Calu3 (cell line): ENCODE data around the gene CHTF8. TPM values are rescaled to one million over a fixed set of nuclear protein-coding genes. Genes with fewer than 3 reads are reported as not detected.

Experiments
- BruUV-seq: library from RNA; stranded (reverse); fragments of 400-500 nt; replicated peaks from 2 replicates; lab custom pipeline; 2021; lab: Mats Ljungman, UMichigan
- CTCF ChIA-PET: fragments of 300-600 bp; sonication (Branson Sonifier 250); formaldehyde crosslinking; loops from one replicate; lab custom pipeline; 2022; ENCODE audit warnings: antibody characterized with exemption; lab: Charles Lee
- DNase-seq: peaks from one replicate; pipeline ENCODE4 v3.0.0; 2022
- H3K27ac Mint-ChIP-seq: one replicate; pipeline ENCODE4 v1.8.0; 2022; ENCODE audit warnings: mixed read lengths; ENCODE audit not compliant: unreplicated experiment
- H3K27me3 Mint-ChIP-seq: one replicate; pipeline ENCODE4 v1.8.0; 2022; ENCODE audit warnings: mixed read lengths; ENCODE audit not compliant: unreplicated experiment
- H3K36me3 Mint-ChIP-seq: one replicate; pipeline ENCODE4 v1.8.0; 2022; ENCODE audit warnings: mild to moderate bottlenecking, moderate library complexity, mixed read lengths; ENCODE audit not compliant: insufficient read depth, unreplicated experiment
- H3K4me1 Mint-ChIP-seq: one replicate; pipeline ENCODE4 v1.8.0; 2022; ENCODE audit warnings: mild to moderate bottlenecking, low read depth, mixed read lengths; ENCODE audit not compliant: unreplicated experiment
- H3K4me3 Mint-ChIP-seq: one replicate; pipeline ENCODE4 v1.8.0; 2022; ENCODE audit warnings: mild to moderate bottlenecking, low read depth, moderate library complexity, mixed read lengths; ENCODE audit not compliant: unreplicated experiment
- H3K9me3 Mint-ChIP-seq: one replicate; pipeline ENCODE4 v1.8.0; 2022; ENCODE audit warnings: low read depth, mixed read lengths; ENCODE audit not compliant: unreplicated experiment
- CTCF ChIP-seq: fragments of 200-600 bp; IDR thresholded peaks from one replicate; pipeline ENCODE4 v1.8.0; 2022; ENCODE audit warnings: antibody characterized with exemption; ENCODE audit not compliant: unreplicated experiment
- intact Hi-C: fragments of 100-400 bp; cut with micrococcal nuclease; formaldehyde crosslinking; loops from one replicate; pipeline ENCODE4 v1.10.0; 2022; ENCODE audit not compliant: unreplicated experiment
- total RNA-seq: library from RNA; stranded (reverse); gene quantifications from 2 replicates; pipeline ENCODE4 v1.2.3, GENCODE V29; 2022

CHTF8 gene
- total RNA-seq, 1 experiment from 2014 or later: 146 TPM

- Mint-ChIP-seq H3K36me3 (peaks cover 75% of the 10 kb centered on the region), H3K4me1 (peaks cover 11% of the 10 kb centered on the region), H3K9me3 (no peaks in the 10 kb centered on the region), H3K27ac (no peak overlapping the region), H3K4me3 (no peak overlapping the region), H3K27me3 (no peaks in the 10 kb centered on the region)
- BruUV-seq: TSS peak; percentile 13
- intact Hi-C loops: loop anchor here (10.0 kb wide), 1 partner anchor 411 kb away; no protein-coding TSS in a partner anchor
- DNase-seq: no peak
- TF ChIP-seq CTCF: no peak
- CTCF ChIA-PET: no interaction called here
Observed at GRCh38 chr16:69115361-69115760, 17.0 kb downstream of the CHTF8 start.

- Mint-ChIP-seq H3K4me1 (peaks cover 11% of the 10 kb centered on the region), H3K27ac (no peak overlapping the region), H3K4me3 (no peak overlapping the region), H3K36me3 (peaks cover 75% of the 10 kb centered on the region), H3K27me3 (no peaks in the 10 kb centered on the region), H3K9me3 (no peaks in the 10 kb centered on the region)
- BruUV-seq: no TSS peak
- no peak for TF ChIP-seq CTCF
- no peak for DNase-seq
- intact Hi-C loops: loop anchor here (10.0 kb wide), 1 partner anchor 410 kb away; no protein-coding TSS in a partner anchor
- CTCF ChIA-PET: interaction anchor here (0.7 kb wide), 1 partner anchor 157 kb away, joined by 3 read pairs; no protein-coding TSS in a partner anchor
Observed at GRCh38 chr16:69114976-69115355, 17.4 kb downstream of the CHTF8 start.

GRCh38 chr16:69114346-69114975 lies 17.9 kb downstream of the CHTF8 start:
- intact Hi-C loops: loop anchor here (10.0 kb wide), 1 partner anchor 410 kb away; no protein-coding TSS in a partner anchor
- no peak overlapping the region for H3K4me3 Mint-ChIP-seq
- peaks cover 13% of the 10 kb centered on the region for H3K4me1 Mint-ChIP-seq
- peaks cover 77% of the 10 kb centered on the region for H3K36me3 Mint-ChIP-seq
- H3K9me3 Mint-ChIP-seq: no peaks in the 10 kb centered on the region
- TF ChIP-seq CTCF: no peak
- CTCF ChIA-PET: interaction anchor here (0.6 to 0.7 kb wide), 2 partner anchors 10 to 158 kb away, joined by 3 read pairs; no protein-coding TSS in a partner anchor
- BruUV-seq: no TSS peak
- no peak overlapping the region for H3K27ac Mint-ChIP-seq
- no peaks in the 10 kb centered on the region for H3K27me3 Mint-ChIP-seq
- DNase-seq: no peak

GRCh38 chr16:69113216-69113615 lies 19.2 kb downstream of the CHTF8 start:
- H3K4me3 Mint-ChIP-seq: no peak overlapping the region
- H3K36me3 Mint-ChIP-seq: peaks cover 75% of the 10 kb centered on the region
- no TSS peak for BruUV-seq
- no peak for DNase-seq
- H3K4me1 Mint-ChIP-seq: peaks cover 26% of the 10 kb centered on the region
- H3K9me3 Mint-ChIP-seq: no peaks in the 10 kb centered on the region
- no peak overlapping the region for H3K27ac Mint-ChIP-seq
- CTCF ChIA-PET: interaction anchor here (0.6 to 1.8 kb wide), 4 partner anchors 11 to 266 kb away, joined by 5 to 7 read pairs (median 7); no protein-coding TSS in a partner anchor
- H3K27me3 Mint-ChIP-seq: no peaks in the 10 kb centered on the region
- intact Hi-C loops: loop anchor here (10.0 kb wide), 1 partner anchor 408 kb away; no protein-coding TSS in a partner anchor
- no peak for TF ChIP-seq CTCF
